GM19351 (cell line): ENCODE measurements around the gene ADCK2.
"Not testable (repeated sequence)": the region's sequence is repeated elsewhere in the genome, so short reads cannot be mapped to it uniquely, and the experiment has no call there.

Source experiments
- ATAC-seq: cut with Tn5 transposase; IDR thresholded peaks from one replicate; pipeline ENCODE4 v1.9.1; 2021; ENCODE audit warnings: mild to moderate bottlenecking, moderate library complexity; ENCODE audit not compliant: unreplicated experiment

ADCK2 gene

DNA sequence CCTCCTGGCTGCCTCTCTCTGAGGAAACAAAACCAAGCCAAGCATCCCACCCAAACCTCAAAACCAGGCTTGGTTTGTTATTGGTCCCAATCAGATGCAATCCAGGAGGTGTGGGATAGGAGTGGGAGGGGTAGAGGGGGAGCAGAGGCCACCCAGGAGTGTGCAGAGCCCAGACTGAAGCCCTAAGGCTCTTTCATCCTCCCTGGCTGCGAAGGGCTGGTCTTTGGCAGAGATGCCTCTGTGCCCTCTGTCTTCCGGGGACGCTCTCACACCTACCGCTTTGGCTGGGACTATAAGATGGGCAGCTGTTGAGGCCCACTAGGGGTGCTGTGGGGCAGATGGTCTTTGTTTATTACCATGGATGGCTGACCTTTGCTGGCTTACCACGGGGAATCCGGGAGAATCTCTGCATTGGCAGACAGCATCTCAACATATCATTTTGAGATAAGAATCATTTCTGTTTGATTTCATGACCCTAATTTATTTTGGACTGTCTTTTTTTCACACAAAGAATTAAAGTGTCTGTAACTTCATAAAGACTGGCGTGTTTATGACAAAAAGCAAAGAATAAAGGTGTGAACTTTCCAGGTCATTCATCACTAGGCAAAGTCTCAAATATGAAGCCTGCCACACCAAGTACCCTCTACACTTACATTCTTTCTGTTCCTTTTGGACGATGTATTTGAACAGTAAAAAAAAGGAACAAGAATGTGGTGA is 25.7 kb upstream of the ADCK2 start:
- peak; percentile 94 for ATAC-seq

DNA sequence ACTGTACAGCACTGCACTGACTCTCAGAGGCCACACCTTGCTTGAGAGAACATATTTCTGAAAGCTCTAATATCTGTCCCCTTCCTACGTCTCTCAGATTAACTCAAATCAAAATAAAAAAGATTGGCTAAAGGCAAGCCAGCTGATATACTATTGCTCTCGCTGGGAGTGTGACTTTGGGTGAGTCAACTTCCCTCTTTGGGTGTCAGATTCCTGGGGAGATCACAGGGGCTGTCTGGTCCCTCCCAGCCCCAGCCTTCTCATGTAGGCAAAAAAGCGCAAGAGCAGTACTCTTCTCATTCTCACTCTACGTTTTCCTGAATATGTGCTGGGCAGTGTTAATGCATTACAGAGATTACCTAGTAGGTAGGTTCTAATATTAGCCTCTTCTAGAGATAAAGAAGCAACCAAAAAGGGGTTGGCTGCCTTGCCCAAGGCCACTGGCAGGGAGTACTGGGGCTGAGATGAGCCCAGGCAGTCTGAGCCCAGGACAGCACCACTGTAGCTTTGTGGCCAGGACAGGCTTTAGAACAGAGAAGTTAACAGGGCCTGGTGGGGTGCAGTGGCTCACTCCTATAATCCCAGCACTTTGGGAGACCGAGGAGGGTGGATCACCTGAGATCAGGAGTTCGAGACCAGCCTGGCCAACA is 23.1 kb upstream of the ADCK2 start:
- ATAC-seq, result no peak

DNA sequence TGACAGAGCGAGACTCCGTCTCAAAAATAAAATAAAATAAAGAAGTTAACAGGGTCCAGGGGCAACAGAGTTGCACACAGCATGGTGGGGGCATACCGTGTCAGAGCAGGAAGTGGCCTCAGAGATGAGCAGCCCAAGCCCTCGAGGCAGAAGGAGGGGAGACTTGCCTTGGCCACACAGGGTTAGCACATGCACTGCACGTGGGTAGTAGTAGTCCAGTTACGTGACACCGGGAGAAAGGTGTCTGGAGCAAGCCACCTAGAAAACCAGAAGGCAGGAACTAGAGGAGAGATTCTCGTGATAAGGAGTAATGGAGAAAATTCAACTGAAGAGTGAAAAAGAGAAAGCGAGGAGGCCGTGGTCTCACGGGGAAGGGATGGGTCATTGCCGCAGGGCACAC is 22.4 kb upstream of the ADCK2 start:
- ATAC-seq, result no peak

DNA sequence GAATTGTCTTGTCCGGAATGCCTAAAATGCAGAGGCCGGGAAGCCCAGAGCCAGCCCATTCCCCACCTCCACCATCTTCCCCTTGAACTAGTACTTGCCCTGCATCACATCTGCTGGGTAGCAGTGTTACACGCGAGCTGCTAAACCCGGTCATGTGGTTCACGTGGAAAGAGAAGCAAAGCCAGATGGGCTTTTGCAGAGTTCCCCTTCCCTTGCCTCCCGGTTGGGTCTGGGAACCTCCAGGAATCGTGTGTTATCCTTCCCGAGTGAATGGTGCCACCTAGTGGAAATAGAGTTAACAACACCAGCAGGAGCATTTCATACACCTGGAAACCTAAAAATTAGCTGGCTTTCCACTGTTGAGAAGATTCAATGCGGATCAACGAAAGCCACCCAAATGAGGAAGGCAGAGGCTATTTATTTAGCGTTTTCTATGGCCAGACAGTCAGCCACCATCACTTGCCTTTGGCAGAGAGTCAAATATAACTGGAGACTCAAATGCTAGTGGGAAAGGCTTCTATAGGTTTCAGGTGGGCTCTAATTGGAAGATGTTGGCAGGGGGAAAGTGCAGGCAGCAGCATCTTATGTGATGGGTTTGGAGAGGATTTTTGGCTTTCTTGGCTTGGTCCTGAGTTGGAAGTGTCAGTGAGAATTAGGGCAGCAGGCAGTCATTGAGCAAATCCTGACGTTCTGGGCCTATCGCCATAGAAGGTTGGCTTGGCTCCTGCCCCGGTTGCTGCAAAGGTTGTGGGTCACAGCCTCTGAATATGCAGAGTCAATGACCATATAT is 19.2 kb upstream of the ADCK2 start:
- no peak for ATAC-seq

DNA sequence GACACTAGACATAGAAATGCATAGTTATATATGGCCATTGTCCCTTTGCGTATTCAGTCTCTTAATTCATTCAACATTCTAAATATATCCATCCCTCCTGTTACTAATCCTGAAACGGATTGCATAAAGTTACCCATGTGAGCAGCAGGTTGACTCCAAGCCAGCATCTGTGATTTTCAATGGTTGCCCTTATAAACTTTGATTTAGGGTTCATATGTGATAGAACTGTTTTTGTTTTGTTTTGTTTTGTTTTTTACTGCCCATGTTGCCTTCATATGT is 18.7 kb upstream of the ADCK2 start:
- ATAC-seq, result no peak

DNA sequence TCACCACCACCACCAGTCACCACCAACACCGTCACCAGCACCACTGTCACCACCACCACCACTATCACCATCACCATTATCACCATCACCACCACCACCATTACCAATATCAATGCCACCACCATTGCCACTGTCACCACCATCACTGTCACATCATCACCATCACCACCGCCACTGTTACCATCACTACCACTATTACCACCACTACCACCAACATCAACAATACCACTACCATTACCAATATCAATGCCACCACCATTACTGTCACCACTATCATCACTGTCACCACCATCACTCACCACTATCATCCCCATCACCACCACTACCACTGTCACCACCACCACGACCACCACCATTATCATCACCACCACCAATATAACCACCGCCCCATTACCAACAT is 18.1 kb upstream of the ADCK2 start:
- no peak for ATAC-seq

DNA sequence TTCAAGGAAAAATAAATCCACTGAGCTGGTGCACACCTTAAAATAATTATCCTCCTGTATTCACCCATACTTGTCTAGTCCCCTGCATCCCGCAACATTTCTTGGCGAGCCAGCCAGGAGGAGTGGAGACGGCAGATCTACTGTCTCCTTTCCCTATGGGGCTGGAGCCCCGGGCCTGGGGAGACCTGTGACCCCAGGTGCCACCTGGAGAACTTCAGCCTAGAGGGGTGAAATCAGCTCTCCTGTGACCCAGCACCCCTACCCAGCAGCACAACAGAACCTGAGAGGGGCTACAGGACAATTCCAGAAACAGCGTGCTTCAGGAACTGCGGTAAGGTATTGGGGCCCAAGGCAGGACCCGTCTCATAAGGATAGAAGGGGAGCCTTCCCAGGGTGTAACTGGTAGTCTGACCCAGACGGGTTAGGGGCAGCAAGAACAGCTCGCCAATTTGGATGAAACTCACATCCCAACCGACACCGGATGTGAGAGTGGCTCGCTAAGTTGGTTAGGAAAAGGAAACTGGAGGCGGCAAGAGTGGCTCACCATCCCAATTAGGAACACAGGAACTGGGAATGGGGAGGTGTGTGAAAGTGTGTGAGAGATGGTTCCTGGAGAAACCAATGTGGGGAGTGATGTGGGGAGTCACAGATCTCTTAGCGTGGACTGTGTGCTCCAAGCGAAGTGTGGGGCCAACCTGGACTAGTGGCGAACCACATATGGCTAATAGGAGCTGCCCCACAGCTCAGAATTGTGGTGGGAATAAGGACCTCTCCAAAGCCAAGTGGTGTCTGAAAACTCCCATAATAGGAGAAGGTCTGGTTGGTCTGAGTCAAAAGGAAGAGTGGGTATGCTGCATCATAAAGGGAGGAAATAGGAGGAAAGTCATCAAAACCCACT is 17.0 kb upstream of the ADCK2 start:
- no peak for ATAC-seq

DNA sequence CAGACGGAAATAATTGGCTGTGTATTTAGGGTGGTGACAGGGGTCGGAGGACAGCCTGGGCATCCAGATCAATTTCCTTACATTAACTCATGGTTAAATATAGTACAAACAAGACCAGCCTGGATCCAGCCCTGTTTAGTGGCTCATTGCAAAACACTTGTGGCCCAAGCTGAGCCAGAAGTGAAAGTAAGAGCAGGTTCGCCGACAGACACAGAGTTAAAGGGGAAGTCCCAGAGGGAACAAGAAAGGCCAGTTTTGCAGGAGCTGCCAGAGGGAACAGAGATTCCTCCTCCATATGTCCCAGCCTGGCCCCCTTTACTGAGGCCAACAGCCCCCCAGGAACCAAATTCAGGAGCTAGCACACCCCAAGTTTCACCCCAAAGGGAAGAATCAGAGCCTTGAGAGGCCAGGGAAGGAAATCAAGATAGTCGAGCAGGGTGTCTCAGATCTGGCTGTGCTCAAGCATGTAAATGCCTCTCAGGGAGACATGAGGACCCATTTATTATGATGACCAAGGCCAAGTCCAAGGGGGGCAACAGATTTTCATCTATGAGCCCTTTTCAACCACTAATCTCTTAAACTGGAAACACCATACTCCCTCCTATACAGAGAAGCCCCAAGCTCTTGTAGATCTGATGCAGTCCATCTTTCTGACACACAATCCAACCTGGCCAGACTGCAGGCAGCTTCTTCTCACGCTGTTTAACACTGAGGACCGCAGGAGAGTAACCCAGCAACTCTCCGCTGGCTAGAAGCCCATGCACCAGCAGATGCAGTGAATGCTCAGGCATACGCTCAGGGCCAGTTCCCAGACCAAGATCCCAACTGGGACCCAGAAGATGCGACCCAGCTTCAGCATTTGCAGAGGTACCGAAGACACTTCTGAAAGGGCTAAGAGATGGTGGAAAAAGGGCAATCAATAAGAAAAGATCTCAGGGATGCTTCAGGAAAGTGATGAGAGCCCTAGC is 15.9 kb upstream of the ADCK2 start:
- ATAC-seq, result peak; percentile 97

DNA sequence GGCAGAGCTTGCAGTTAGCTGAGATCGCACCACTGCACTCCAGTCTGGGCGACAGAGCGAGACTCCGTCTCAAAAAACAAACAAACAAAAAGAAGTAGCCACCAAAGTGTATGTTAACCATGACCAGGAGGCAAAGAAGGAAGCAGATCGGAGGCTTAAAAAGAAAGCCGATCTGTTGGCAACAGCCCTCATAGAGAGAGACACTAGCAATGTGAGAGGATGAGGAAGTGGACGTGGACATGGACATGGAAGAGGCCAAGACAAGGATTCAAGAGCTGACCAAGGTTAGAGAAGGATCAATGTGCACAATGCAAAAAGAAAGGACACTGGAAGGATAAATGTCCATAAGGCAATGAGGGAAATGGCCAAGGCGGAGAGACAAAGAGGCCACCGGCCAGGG is 14.9 kb upstream of the ADCK2 start:
- no peak for ATAC-seq

DNA sequence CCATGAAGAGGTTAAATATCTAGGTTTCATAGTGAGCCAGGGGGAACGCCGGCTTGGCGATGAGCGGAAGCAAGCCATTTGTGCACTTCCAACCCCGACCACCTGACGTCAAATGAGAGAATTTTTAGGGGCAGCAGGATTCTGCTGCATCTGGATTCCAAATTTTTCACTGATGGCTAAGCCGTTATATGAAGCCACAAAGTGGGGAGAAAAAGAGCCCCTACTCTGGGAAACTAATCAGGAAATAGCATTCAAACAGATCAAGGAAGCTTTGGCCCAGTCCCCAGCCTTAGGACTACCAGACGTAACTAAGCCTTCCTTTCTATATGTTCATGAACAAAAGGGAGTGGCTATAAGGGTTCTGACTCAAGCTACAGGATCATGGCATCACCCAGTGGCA is 12.9 kb upstream of the ADCK2 start:
- ATAC-seq, result no peak

DNA sequence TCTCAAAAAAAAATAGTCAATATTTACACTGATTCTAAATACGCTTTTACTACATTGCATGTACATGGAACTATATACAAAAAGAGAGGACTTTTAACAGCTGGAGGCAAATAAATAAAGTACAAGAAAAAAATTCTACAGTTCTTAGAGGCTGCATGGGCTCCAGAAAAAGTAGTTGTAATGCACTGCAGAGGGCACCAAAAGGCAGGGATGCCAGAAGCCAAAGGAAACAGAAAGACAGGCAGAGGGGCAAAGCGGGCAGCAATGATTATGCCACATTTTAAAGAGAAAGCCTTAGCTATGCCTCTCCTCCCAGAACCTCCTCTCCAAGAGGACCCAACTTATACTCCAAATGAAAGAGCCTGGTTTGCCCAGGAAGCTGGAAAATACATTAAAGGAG is 11.6 kb upstream of the ADCK2 start:
- no peak for ATAC-seq

DNA sequence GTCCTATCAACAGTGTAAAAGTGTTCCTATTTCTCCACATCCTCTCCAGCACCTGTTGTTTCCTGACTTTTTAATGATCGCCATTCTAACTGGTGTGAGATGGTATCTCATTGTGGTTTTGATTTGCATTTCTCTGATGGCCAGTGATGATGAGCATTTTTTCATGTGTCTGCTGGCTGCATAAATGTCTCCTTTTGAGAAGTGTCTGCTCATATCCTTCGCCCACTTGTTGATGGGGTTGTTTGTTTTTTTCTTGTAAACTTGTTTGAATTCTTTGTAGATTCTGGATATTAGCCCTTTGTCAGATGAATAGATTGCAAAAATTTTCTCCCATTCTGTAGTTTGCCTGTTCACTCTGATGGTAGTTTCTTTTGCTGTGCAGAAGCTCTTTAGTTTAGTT is 9.8 kb upstream of the ADCK2 start:
- ATAC-seq, result not testable (repeated sequence)

DNA sequence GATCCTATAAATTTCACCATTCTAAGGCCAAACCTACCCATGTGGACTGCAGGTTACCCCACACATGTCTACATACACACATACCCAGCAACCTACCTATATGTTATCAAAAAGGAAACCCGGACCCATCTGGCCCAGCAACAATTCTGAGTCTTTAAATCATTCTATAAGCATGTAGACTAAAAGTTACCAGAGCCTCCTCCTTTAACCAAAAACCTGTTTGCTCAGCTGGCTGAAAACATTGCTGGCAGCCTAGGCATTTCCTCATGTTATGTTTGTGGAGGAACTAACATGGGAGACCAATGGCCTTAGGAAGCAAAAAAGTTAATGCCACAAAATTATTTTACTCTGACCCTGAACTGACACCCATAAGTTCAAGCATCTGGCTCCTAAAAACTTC is 5.3 kb upstream of the ADCK2 start:
- ATAC-seq, result no peak

DNA sequence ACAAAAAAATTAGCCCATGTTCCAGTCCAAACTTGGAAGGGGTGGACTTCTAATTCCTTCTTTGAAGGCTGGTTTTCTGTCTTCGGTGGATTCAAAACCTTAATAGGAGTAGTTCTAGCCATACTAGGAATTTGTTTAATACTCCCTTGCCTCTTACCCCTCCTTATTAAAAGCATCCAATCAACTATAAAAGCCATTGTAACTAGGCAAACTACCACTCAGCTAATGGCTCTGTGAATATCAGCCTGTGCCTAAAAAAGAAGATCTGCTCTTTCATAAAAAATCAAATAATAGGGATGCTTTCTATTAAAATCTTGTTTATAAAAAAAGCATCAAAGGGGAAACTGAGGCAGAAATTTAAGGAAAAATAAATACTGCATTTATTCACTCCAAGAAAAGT is 4.1 kb upstream of the ADCK2 start:
- ATAC-seq, result no peak

DNA sequence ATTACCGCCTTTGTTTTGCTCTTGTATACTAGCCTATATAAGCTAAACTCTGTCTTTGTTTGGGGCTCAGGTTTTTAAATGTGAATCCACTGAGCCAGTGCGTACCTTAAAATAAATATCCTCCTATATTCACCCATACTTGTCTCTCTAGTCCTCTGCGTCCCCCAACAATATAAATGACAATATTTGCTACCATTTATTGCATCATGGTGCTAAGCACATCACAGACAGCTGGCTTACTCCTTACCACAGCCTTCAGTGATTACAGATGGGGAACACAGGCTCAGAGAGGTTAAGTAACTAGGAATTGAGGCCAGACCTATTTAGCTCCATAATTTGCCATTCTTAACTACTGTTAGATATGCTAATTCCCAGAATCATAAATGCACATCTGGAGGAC is 3.4 kb upstream of the ADCK2 start:
- no peak for ATAC-seq

DNA sequence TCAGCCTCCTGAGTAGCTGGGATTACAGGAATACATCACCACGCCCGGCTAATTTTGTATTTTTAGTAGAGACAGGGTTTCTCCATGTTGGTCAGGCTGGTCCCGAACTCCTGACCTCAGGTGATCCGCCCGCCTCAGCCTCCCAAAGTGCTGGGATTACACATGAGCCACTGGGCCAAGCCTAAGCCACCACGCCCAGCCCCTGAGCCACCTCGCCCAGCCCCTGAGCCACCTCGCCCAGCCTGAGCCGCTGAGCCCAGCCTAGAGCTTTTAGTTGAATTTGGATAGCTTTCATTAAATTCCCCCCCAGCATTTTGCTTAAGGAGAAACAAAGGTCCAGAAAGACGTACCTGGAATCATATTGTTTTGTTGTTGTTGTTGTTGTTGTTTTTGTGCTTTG is 2.9 kb upstream of the ADCK2 start:
- ATAC-seq, result not testable (repeated sequence)

DNA sequence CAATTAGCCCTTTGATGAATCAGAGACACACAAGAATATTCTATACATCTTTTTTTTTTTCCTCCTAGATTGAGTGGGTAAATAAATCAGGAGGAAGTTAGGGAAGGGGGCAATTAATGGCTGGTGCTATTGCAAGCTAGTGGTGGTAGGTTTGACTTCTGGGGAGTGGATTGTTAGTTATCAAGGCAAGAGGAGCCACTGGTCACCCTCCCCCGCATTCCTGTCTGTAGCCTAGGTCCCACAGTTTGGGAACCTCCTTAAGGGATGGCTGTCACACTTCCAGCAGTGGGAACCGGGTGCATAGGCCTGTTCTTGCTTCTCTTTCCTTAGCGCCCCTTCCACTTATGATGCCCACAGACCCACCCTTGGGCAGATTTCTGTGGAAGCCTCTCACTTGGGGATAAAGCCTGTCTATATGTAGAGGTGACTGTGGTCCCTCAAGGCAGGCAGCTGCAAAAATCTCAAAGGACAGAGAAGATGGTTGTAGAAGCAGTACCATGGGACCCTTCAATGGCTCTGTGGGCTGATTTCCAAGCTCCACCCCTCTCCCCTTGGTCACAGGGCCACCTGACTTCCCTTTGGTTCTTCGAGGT is 2.3 kb upstream of the ADCK2 start:
- no peak for ATAC-seq

DNA sequence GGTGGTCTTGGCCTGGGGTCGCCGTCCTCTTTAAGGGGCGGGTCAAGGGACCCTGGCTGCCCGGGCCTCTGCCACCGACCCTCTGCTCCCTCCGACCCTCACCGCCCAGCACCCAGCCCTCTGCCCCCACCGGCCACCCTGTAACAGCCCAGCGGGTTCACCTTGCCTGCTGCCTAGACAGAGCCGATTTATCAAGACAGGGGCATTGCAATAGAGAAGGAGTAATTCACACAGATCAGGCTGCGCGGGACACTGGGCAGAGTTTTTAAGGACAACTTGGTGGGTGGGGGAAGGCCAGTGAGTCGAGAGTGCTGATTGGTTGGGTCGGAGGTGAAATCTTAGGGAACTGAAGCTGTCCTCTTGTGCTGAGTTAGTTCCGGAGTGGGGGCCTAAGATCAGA is 779 bp upstream of the ADCK2 start:
- ATAC-seq, result no peak

DNA sequence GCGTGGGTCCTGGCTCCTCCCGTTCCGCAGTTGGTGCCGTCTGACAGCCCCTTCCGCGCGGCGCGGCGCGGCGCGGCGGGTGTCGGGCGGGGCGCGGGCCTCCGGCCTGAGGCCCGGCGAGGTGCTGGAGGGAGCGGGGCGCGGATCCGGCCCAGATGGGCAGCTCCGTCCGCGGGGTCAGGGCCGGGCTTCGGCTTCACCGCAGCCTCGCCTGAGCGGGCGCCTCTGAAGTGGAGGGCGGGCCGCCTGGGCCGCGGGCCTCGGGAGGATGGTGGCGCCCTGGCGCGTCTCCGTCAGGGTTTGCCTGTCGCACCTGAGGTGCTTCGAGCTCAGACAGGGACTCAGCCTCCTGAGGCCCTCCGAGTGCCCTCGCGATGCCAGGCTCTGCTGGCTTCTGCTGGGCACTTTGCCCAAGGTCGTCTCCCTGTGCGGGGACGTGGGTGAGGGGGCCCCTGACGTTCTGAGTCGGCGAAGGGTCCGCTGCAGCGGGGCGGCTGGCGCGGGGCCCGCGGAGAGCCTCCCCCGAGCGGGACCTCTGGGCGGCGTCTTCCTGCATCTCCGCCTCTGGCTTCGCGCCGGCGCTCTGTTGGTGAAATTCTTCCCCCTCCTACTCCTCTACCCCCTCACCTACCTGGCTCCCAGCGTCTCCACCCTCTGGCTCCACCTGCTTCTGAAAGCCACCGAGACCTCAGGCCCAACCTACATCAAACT is 473 bp downstream of the ADCK2 start:
- peak; percentile 47 for ATAC-seq
